Dendritic cell treated with granulocyte-macrophage colony-stimulating factor and Interleukin-4, amounts not matched to agents 40 ng/mL and 50 ng/mL, for 4 days (primary cell): ENCODE data around the gene ARHGEF5.

Experiments used
- H3K27ac Mint-ChIP-seq: one replicate; pipeline ENCODE4 v1.8.0; 2022; ENCODE audit warnings: mild to moderate bottlenecking, mixed read lengths
- H3K27me3 Mint-ChIP-seq: one replicate; pipeline ENCODE4 v1.8.0; 2022; ENCODE audit warnings: mild to moderate bottlenecking, mixed read lengths
- H3K36me3 Mint-ChIP-seq: one replicate; pipeline ENCODE4 v1.8.0; 2022; ENCODE audit warnings: low read depth, mixed read lengths
- H3K4me1 Mint-ChIP-seq: one replicate; pipeline ENCODE4 v1.8.0; 2022; ENCODE audit warnings: low read depth, mixed read lengths
- H3K4me3 Mint-ChIP-seq: one replicate; pipeline ENCODE4 v1.8.0; 2022; ENCODE audit warnings: mild to moderate bottlenecking, moderate library complexity, mixed read lengths
- H3K9me3 Mint-ChIP-seq: one replicate; pipeline ENCODE4 v1.8.0; 2022; ENCODE audit warnings: mixed read lengths
- intact Hi-C: fragments of 100-400 bp; cut with micrococcal nuclease; formaldehyde crosslinking; loops from one replicate; pipeline ENCODE4 v1.15.0; 2022

ARHGEF5 gene

GRCh38 chr7:144428431-144428830 lies 73.2 kb downstream of the ARHGEF5 start:
- Mint-ChIP-seq H3K4me3 (no peak overlapping the region), H3K9me3 (peaks cover 51% of the 10 kb centered on the region), H3K27ac (no peak overlapping the region), H3K36me3 (no peaks in the 10 kb centered on the region), H3K4me1 (no peaks in the 10 kb centered on the region), H3K27me3 (no peaks in the 10 kb centered on the region)
- intact Hi-C loops = no loop called here
